Mucosa of descending colon (tissue), 3 donors: ENCODE measurements around the gene CTBP1. TPM values are rescaled to one million over a fixed set of nuclear protein-coding genes. Genes with fewer than 3 reads are reported as not detected.

Source experiments
- ATAC-seq: fragments of 200-7000 bp; cut with Tn5 transposase; one replicate; pipeline ENCODE4 v1.9.1; 2020; ENCODE audit warnings: mild to moderate bottlenecking, moderate library complexity
- DNase-seq, 3 donors: peaks; one replicate each; pipeline ENCODE4 v3.0.0-alpha.2; 2020
- H3K36me3 ChIP-seq: fragments of 200-600 bp; one replicate; pipeline ENCODE4 v1.8.0; 2021; ENCODE audit warnings: low read depth, mild to moderate bottlenecking
- H3K4me1 ChIP-seq: fragments of 200-600 bp; one replicate; pipeline ENCODE4 v1.8.0; 2021; ENCODE audit warnings: low read depth, mild to moderate bottlenecking
- H3K4me3 ChIP-seq: fragments of 200-600 bp; one replicate; pipeline ENCODE4 v1.8.0; 2021; ENCODE audit warnings: mild to moderate bottlenecking
- H3K9me3 ChIP-seq: fragments of 200-600 bp; one replicate; pipeline ENCODE4 v1.8.0; 2021; ENCODE audit warnings: mild to moderate bottlenecking
- intact Hi-C, 2 donors: fragments of 100-400 bp; cut with DNase I in 1 of 2; cut with micrococcal nuclease in 1 of 2; formaldehyde crosslinking; loops; one replicate each; pipeline versions ENCODE4 v1.11.0 to v1.11.1; 2022; cut with DNase I, micrococcal nuclease
- total RNA-seq, 3 donors: library from RNA; stranded (reverse); fragmentation: NEBNext Ultra II Directional in 2 of 3; extraction: Animal tissue kit (Norgen Biotek cat#: 25700) in 2 of 3; gene quantifications; one replicate each; pipeline versions ENCODE4 v1.2.1 to v1.2.4, GENCODE V29; 2021 to 2023
- TF ChIP-seq, protein P1 (sequence below): fragments of 200-600 bp; IDR thresholded peaks from one replicate; pipeline ENCODE4 v1.8.0; 2022; ENCODE audit warnings: antibody characterized with exemption, mild to moderate bottlenecking
- donor health status: DM: no; HTN: no; CAD: no; lungs with moderate emphysema.
- donor health status: DM: no; HTN: no; CAD: no.
- donor health status: DM: no; HTN: yes; CAD: no.

Gene CTBP1
- total RNA-seq, 3 donors from 2014 or later, result 151 to 188 (median 168) TPM

DNA sequence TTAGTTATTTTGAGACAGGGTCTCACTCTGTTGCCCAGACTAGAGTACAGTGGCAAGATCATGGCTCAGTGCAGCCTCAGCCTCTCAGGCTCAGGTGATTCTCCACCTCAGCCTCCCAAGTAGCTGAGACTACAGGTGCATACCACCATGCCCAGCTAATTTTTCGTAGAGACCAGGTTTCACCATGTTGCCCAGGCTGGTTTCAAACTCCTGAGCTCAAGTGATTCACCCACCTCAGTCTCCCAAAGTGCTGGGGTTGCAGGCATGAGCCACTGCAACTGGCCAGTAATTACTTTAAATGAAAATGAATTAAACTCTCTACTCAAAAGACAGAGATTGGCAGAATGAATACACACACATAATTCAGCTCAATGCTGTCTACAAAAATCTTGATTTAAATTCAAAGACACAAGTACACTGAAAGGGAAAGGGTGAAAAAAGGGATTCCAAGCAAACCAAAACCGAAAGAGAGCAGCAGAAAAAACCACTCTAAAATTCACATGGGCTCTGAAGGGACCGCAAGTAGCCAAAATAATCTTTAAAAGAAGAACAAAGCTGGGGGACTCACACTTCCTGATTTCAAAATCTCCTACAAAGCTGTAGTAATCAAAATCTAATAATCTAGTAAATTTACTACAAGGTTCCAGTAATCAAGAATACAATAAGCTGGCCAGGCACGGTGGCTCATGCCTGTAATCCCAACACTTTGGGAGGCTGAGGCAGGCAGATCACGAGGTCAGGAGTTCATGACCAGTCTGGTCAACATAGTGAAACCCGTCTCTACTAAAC is 64.8 kb downstream of the CTBP1 start:
- TF ChIP-seq, protein P1, sequence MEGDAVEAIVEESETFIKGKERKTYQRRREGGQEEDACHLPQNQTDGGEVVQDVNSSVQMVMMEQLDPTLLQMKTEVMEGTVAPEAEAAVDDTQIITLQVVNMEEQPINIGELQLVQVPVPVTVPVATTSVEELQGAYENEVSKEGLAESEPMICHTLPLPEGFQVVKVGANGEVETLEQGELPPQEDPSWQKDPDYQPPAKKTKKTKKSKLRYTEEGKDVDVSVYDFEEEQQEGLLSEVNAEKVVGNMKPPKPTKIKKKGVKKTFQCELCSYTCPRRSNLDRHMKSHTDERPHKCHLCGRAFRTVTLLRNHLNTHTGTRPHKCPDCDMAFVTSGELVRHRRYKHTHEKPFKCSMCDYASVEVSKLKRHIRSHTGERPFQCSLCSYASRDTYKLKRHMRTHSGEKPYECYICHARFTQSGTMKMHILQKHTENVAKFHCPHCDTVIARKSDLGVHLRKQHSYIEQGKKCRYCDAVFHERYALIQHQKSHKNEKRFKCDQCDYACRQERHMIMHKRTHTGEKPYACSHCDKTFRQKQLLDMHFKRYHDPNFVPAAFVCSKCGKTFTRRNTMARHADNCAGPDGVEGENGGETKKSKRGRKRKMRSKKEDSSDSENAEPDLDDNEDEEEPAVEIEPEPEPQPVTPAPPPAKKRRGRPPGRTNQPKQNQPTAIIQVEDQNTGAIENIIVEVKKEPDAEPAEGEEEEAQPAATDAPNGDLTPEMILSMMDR, result no peak
- Histone ChIP-seq H3K36me3 (no peaks in the 10 kb centered on the region), H3K4me3 (no peak overlapping the region), H3K4me1 (no peaks in the 10 kb centered on the region), H3K9me3 (no peaks in the 10 kb centered on the region)
- peak; percentile 39 for ATAC-seq
- intact Hi-C loops, result no loop called here
- no peak for DNase-seq

DNA sequence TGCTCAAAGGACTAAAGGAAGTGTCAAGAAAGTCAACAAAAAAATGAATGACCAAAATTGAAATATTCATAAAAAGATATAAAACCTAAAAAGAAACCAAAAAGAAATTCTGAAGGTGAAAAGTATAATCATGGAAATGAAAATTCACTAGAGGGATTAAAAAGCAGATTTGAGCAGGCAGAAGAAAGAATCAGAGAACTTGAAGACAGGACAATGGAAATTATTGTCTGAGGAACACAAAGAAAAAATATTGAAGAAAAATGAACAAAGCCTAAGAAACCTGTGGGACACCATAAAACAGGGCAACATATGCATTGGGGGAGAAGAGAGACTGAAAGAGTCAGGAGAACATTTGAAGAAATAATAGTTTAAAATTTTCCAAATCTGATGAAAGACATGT is 66.6 kb downstream of the CTBP1 start:
- no peak overlapping the region for H3K4me3 ChIP-seq
- DNase-seq, result no peak
- TF ChIP-seq, protein P1, result no peak
- peaks cover 5% of the 10 kb centered on the region for H3K4me1 ChIP-seq
- no peak for ATAC-seq
- H3K9me3 ChIP-seq, result no peaks in the 10 kb centered on the region
- intact Hi-C loops, result no loop called here
- H3K36me3 ChIP-seq, result no peaks in the 10 kb centered on the region

DNA sequence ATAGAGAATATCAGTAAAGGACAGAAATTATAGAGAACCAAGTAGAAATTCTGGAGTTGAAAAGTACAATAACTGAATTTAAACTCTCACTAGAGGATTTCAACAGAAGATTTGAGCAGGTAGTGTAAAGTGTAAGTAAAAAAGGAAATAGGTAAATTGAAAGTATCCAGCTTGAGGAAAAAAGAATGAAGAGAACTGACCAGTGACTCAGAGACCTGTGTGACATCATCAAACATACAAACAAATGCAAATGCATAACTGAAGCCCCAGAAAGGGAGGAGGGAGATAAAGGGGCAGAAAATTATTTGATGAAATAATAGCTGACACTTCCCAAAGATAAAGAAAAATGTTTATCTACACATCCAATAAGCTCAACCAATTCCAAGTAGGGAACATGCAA is 68.3 kb downstream of the CTBP1 start:
- Histone ChIP-seq H3K36me3 (no peaks in the 10 kb centered on the region), H3K4me3 (no peak overlapping the region), H3K4me1 (peaks cover 9% of the 10 kb centered on the region), H3K9me3 (no peaks in the 10 kb centered on the region)
- TF ChIP-seq, protein P1, result no peak
- ATAC-seq (no peak), DNase-seq (no peak)
- intact Hi-C loops, result no loop called here

DNA sequence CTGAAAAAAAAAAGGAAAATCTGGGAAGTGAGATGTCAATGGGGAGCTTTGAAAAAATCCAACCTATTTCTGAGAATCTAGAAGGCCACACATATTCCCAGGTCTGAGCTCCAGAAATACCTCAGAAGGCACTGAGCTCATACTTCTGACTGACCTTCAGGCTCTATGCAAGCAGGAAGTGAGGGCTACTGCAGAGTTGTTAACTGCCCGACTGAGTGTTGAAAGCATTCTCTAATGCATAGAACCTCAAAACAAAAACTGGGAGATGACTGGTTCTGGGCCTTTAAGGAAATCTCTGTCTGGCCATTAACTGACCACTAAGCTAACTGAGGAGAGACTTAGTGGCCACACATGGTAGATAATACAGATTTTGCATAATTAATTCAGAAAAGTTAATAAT is 69.0 kb downstream of the CTBP1 start:
- H3K4me1 ChIP-seq, result peaks cover 9% of the 10 kb centered on the region
- no peaks in the 10 kb centered on the region for H3K9me3 ChIP-seq
- H3K4me3 ChIP-seq, result no peak overlapping the region
- no peaks in the 10 kb centered on the region for H3K36me3 ChIP-seq
- DNase-seq, result no peak
- TF ChIP-seq, protein P1, result no peak
- intact Hi-C loops, result no loop called here
- ATAC-seq, result no peak

DNA sequence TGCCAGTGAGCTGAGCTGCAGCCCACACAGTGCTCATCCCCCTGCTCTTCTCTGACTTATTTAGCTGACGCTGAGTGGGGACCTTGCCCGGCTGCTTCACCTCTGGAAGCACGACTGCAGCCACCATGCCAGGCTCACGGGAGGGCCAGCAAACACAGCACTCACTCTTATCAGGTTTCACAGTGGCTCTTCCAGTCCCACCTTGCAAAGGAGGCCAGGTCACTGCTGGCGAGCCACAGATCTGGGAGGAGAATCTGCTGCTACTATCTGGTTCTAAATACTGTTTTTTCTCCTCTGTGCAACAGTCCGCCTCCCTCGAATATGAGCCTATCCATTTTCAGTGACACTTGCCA is 69.9 kb downstream of the CTBP1 start:
- no peak for ATAC-seq
- Histone ChIP-seq H3K9me3 (no peaks in the 10 kb centered on the region), H3K36me3 (no peaks in the 10 kb centered on the region), H3K4me3 (no peak overlapping the region), H3K4me1 (peaks cover 9% of the 10 kb centered on the region)
- peak in 1 of 3 donors; percentile 18 for DNase-seq
- intact Hi-C loops, result no loop called here
- TF ChIP-seq, protein P1, result no peak
